Measurements from ENCODE around the gene CTAG1B. TPM values are rescaled to one million over a fixed set of nuclear protein-coding genes. Genes with fewer than 3 reads are reported as not detected.

The CTAG1B gene
- total and polyA plus RNA-seq, 2 of the 8 experiments (the other 6 are each of a cell fraction or from before 2014, with no cell fraction given): not detected

- TF ChIP-seq CHD7 (IDR thresholded peaks at IDR 0.05; ENCODE audit: insufficient replicate concordance, low read length) (no peak), KDM5A (IDR thresholded peaks at IDR 0.05; ENCODE audit: low read length) (no peak), SP4 (IDR thresholded peaks at IDR 0.05; ENCODE audit: low read length) (no peak), TBP (IDR thresholded peaks at IDR 0.05; ENCODE audit: low read depth, low read length) (no peak), NRF1 (IDR thresholded peaks at IDR 0.05; ENCODE audit: low read depth, low read length) (no peak), RAD21 (IDR thresholded peaks at IDR 0.05 in 1 of 2, conservative IDR thresholded peaks at IDR 0.05 in 1 of 2; ENCODE audit: low read depth in 2 of 2, low read length in 2 of 2) (no peak), NANOG (IDR thresholded peaks at IDR 0.05; ENCODE audit: insufficient read depth, low read depth, low read length, poor library complexity, severe bottlenecking) (no peak), SIX5 (IDR thresholded peaks at IDR 0.05; ENCODE audit: low read depth, low read length) (no peak), EGR1 (IDR thresholded peaks at IDR 0.05; ENCODE audit: borderline replicate concordance, low read depth, low read length) (no peak), YY1 (IDR thresholded peaks at IDR 0.05; ENCODE audit: low read depth, low read length) (no peak), ZNF274 (IDR thresholded peaks at IDR 0.05; ENCODE audit: borderline replicate concordance, extremely low read depth, low read length) (no peak), CHD1 (IDR thresholded peaks at IDR 0.05; ENCODE audit: low read depth, low read length) (no peak)
Observed at GRCh38 chrX:154594491-154594890, 24.6 kb downstream of the CTAG1B start (continued).
